Left ventricle myocardium inferior (tissue), 1 donor: Measurements from ENCODE around the gene APCDD1L. TPM values are rescaled to one million over a fixed set of nuclear protein-coding genes. Genes with fewer than 3 reads are reported as not detected.

Source experiments
- DNase-seq: peaks from one replicate; pipeline ENCODE4 v3.0.0-alpha.2; 2020
- H3K27ac ChIP-seq: fragments of 200-600 bp; replicated peaks from 2 replicates; pipeline ENCODE4 v1.8.0; 2021
- H3K27me3 ChIP-seq: fragments of 200-600 bp; 2 replicates; pipeline ENCODE4 v1.8.0; 2021; ENCODE audit warnings: low read depth
- H3K36me3 ChIP-seq: fragments of 200-600 bp; 2 replicates; pipeline ENCODE4 v1.8.0; 2021
- H3K4me1 ChIP-seq: fragments of 200-600 bp; 2 replicates; pipeline ENCODE4 v1.8.0; 2021
- H3K4me3 ChIP-seq: fragments of 200-600 bp; 2 replicates; pipeline ENCODE4 v1.8.0; 2021; ENCODE audit warnings: mild to moderate bottlenecking, moderate library complexity
- H3K9me3 ChIP-seq: fragments of 200-600 bp; replicated peaks from 2 replicates; pipeline ENCODE4 v1.8.0; 2021
- CTCF ChIP-seq: fragments of 200-600 bp; IDR thresholded peaks from 2 replicates; pipeline ENCODE4 v1.8.0; 2021; ENCODE audit warnings: antibody characterized with exemption, mild to moderate bottlenecking, borderline replicate concordance
- intact Hi-C: fragments of 100-400 bp; cut with micrococcal nuclease; formaldehyde crosslinking; loops from one replicate; pipeline ENCODE4 v1.11.0; 2022
- total RNA-seq: library from RNA; stranded (reverse); fragmentation: NEBNext Ultra II Directional; extraction: Animal tissue kit (Norgen Biotek cat#: 25700); gene quantifications from one replicate; pipeline ENCODE4 v1.2.1, GENCODE V29; 2021
- donor health status: DM: no; HTN: yes; CAD: no; lungs with severe emphysema.

Gene APCDD1L
- total RNA-seq, 1 donor from 2014 or later, result 0.91 TPM

- Histone ChIP-seq H3K4me1 (no peaks in the 10 kb centered on the region), H3K27ac (no peak overlapping the region), H3K27me3 (no peaks in the 10 kb centered on the region), H3K36me3 (no peaks in the 10 kb centered on the region), H3K9me3 (peaks cover under 1% of the 10 kb centered on the region), H3K4me3 (no peak overlapping the region)
- TF ChIP-seq CTCF, result no peak
- DNase-seq, result no peak
- intact Hi-C loops, result no loop called here
Observed at GRCh38 chr20:58495623-58496428, 19.4 kb downstream of the APCDD1L start.

GRCh38 chr20:58494923-58495622 is 20.1 kb downstream of the APCDD1L start:
- no peak for TF ChIP-seq CTCF
- no peak for DNase-seq
- Histone ChIP-seq H3K27me3 (no peaks in the 10 kb centered on the region), H3K4me3 (no peak overlapping the region), H3K36me3 (no peaks in the 10 kb centered on the region), H3K27ac (no peak overlapping the region), H3K4me1 (no peaks in the 10 kb centered on the region), H3K9me3 (peaks cover 7% of the 10 kb centered on the region)
- intact Hi-C loops, result no loop called here

- Histone ChIP-seq H3K27ac (no peak overlapping the region), H3K27me3 (no peaks in the 10 kb centered on the region), H3K4me3 (no peak overlapping the region), H3K36me3 (no peaks in the 10 kb centered on the region), H3K9me3 (peaks cover 24% of the 10 kb centered on the region), H3K4me1 (no peaks in the 10 kb centered on the region)
- intact Hi-C loops, result no loop called here
- TF ChIP-seq CTCF, result no peak
- DNase-seq, result no peak
Observed at GRCh38 chr20:58492795-58493524, 22.2 kb downstream of the APCDD1L start.

- Histone ChIP-seq H3K27ac (no peak overlapping the region), H3K9me3 (peaks cover 31% of the 10 kb centered on the region), H3K4me1 (no peaks in the 10 kb centered on the region), H3K36me3 (no peaks in the 10 kb centered on the region), H3K27me3 (no peaks in the 10 kb centered on the region), H3K4me3 (no peak overlapping the region)
- intact Hi-C loops, result no loop called here
- TF ChIP-seq CTCF, result no peak
- DNase-seq, result no peak
Observed at GRCh38 chr20:58492074-58492718, 23.0 kb downstream of the APCDD1L start.

GRCh38 chr20:58486207-58486606 is 29.0 kb downstream of the APCDD1L start:
- TF ChIP-seq CTCF, result no peak
- intact Hi-C loops, result no loop called here
- DNase-seq, result no peak
- Histone ChIP-seq H3K4me1 (no peaks in the 10 kb centered on the region), H3K27me3 (no peaks in the 10 kb centered on the region), H3K4me3 (no peak overlapping the region), H3K9me3 (peaks cover 54% of the 10 kb centered on the region), H3K36me3 (no peaks in the 10 kb centered on the region), H3K27ac (no peak overlapping the region)
